Measurements from ENCODE around the gene GPR55. TPM values are rescaled to one million over a fixed set of nuclear protein-coding genes. Genes with fewer than 3 reads are reported as not detected.

GPR55 gene
- total and polyA plus RNA-seq, 2 donors (not counting 3 experiments of a cell fraction or from before 2014, with no cell fraction given) = not detected

DNA sequence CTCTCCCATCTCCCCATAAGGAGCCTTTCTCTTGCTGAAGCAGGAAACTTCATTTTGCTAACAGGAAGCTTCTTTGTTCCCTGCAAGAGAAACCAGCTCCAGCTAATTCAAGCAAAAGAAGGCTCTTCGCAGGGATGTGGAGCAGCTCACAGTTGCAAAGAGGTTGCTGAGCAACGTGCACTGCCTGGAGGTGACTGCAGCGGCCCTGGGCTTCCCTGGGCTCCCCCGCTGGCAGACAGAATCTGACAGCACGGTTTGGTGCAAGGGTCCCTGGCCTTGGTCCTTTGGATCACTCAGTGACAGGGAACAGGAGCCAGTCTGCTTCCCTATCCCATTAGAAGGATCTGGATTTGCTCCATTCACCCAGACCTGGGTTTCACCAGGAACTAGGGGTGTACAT lies 25.8 kb downstream of the GPR55 start:
- Histone ChIP-seq H3K79me2 (ENCODE audit: control insufficient read depth, insufficient read depth, low read length) (no peaks in the 10 kb centered on the region), H3K4me3 (replicated peaks in 1 of 3; ENCODE audit: insufficient read depth in 1 of 3, low read depth in 1 of 3, low read length in 3 of 3) (no peak overlapping the region), H4K20me1 (replicated peaks; ENCODE audit: control insufficient read depth, extremely low read depth, insufficient read depth, low read length) (no peaks in the 10 kb centered on the region), H3K9me1 (replicated peaks; ENCODE audit: control insufficient read depth, extremely low read depth, insufficient read depth, low read length) (no peaks in the 10 kb centered on the region), H3K4me1 (ENCODE audit: control insufficient read depth, extremely low read depth, insufficient read depth, low read length) (no peaks in the 10 kb centered on the region), H2AFZ (ENCODE audit: low read depth, low read length) (no peak overlapping the region), H3K27me3 (ENCODE audit: control insufficient read depth in 2 of 2, insufficient read depth in 2 of 2, low read length in 2 of 2) (peaks cover 0 to 2% of the 10 kb centered on the region in 2 experiments), H3K9me3 (replicated peaks; ENCODE audit: control insufficient read depth, insufficient read depth, low read length) (no peaks in the 10 kb centered on the region), H3K9ac (replicated peaks; ENCODE audit: extremely low read depth, insufficient read depth, low read length) (no peak overlapping the region), H3K4me2 (ENCODE audit: insufficient read depth, low read length) (no peak overlapping the region), H3K27ac (ENCODE audit: insufficient read depth, low read depth, low read length) (no peak overlapping the region), H3K36me3 (ENCODE audit: control insufficient read depth in 2 of 2, extremely low read depth in 1 of 2, insufficient read depth in 2 of 2, low read length in 2 of 2) (no peaks in the 10 kb centered on the region)
- CTCF ChIA-PET = interaction anchor here (0.6 to 4.6 kb wide), 4 partner anchors 10 to 87 kb away, joined by 3 to 20 read pairs (median 3); no protein-coding TSS in a partner anchor
- FAIRE-seq (no peak), DNase-seq (ENCODE audit: low read depth, low spot score) (no peak)
- POLR2A ChIA-PET = no interaction called here
- intact Hi-C loops (cut with micrococcal nuclease) (no loop called here), dilution Hi-C loops (cut with MboI; ENCODE audit: extremely low pct_ligation_motif_present, low sequenced_read_pairs) (no loop called here)
- BruUV-seq (replicated peaks) = no TSS peak
- no peak for TF ChIP-seq EZH2 (IDR thresholded peaks at IDR 0.05; ENCODE audit: borderline replicate concordance, low read depth, low read length, severe bottlenecking)
- no peak for TF ChIP-seq JUN (IDR thresholded peaks at IDR 0.05; ENCODE audit: borderline replicate concordance, insufficient read depth, insufficient read length, low read depth)
- no peak for TF ChIP-seq GATA2 (IDR thresholded peaks at IDR 0.05; ENCODE audit: insufficient read depth, insufficient read length, low read depth, low read length)
- no peak for TF ChIP-seq POLR2AphosphoS5 (IDR thresholded peaks at IDR 0.05; ENCODE audit: insufficient read depth, low read depth, low read length)
- no peak for TF ChIP-seq MYC (IDR thresholded peaks at IDR 0.05; ENCODE audit: low read depth, low read length)
- no peak for TF ChIP-seq POLR2A (IDR thresholded peaks at IDR 0.05; ENCODE audit: low read depth, low read length)
- TF ChIP-seq MAX (IDR thresholded peaks at IDR 0.05; ENCODE audit: insufficient read depth, insufficient read length) = no peak
- TF ChIP-seq FOS (IDR thresholded peaks at IDR 0.05; ENCODE audit: borderline replicate concordance, insufficient read depth, low read length) = no peak
- TF ChIP-seq, protein P1, sequence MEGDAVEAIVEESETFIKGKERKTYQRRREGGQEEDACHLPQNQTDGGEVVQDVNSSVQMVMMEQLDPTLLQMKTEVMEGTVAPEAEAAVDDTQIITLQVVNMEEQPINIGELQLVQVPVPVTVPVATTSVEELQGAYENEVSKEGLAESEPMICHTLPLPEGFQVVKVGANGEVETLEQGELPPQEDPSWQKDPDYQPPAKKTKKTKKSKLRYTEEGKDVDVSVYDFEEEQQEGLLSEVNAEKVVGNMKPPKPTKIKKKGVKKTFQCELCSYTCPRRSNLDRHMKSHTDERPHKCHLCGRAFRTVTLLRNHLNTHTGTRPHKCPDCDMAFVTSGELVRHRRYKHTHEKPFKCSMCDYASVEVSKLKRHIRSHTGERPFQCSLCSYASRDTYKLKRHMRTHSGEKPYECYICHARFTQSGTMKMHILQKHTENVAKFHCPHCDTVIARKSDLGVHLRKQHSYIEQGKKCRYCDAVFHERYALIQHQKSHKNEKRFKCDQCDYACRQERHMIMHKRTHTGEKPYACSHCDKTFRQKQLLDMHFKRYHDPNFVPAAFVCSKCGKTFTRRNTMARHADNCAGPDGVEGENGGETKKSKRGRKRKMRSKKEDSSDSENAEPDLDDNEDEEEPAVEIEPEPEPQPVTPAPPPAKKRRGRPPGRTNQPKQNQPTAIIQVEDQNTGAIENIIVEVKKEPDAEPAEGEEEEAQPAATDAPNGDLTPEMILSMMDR (IDR thresholded peaks at IDR 0.05; ENCODE audit: extremely low read depth in 1 of 2, insufficient read depth in 1 of 2, low read depth in 1 of 2, low read length in 2 of 2) = no peak

Measured in endothelial cell of umbilical vein (primary cell).